B cell (primary cell): ENCODE data around the gene RAD51B. TPM values are rescaled to one million over a fixed set of nuclear protein-coding genes. Genes with fewer than 3 reads are reported as not detected.

ENCODE experiments used
- ATAC-seq: fragments of 200-7000 bp; cut with Tn5 transposase; one replicate; pipeline ENCODE4 v1.10.0; 2021; ENCODE audit warnings: low read depth, mild to moderate bottlenecking, moderate number of reproducible peaks, moderate library complexity
- CTCF ChIA-PET: fragments of 350-600 bp; sonication (Branson Sonifier 250); formaldehyde crosslinking; loops from one replicate; lab custom pipeline; 2021; ENCODE audit warnings: antibody characterized with exemption, inconsistent platforms; lab: Charles Lee
- POLR2A ChIA-PET: fragments of 350-600 bp; sonication (Branson Sonifier 250); formaldehyde crosslinking; loops from one replicate; lab custom pipeline; 2021; ENCODE audit warnings: antibody characterized with exemption; lab: Charles Lee
- DNase-seq: peaks from one replicate; pipeline ENCODE4 v3.0.0; 2013
- H2AFZ ChIP-seq: 2 replicates; pipeline ENCODE4 v1.6.1; 2012; ENCODE audit warnings: mild to moderate bottlenecking, low read depth, low read length; ENCODE audit not compliant: insufficient read depth, poor library complexity, severe bottlenecking
- H3K27ac ChIP-seq, 2 donors: 1 replicate in 1 of 2; 2 replicates in 1 of 2; pipeline ENCODE4 v1.5.1; 2012 to 2013; ENCODE audit warnings: low read length in 2 of 2, mild to moderate bottlenecking in 2 of 2, moderate library complexity in 1 of 2
- H3K27me3 ChIP-seq, 4 experiments: fragments of 200-600 bp in 1 of 4; sonication (generic) in 1 of 4; replicated peaks in 1 of 4; 1 replicate in 2 of 4; 2 replicates in 2 of 4; pipeline versions ENCODE4 v1.6.1 to v1.7.0; 2013 to 2016; ENCODE audit warnings: low read length in 3 of 4, mild to moderate bottlenecking in 2 of 4, mixed read lengths in 1 of 4, moderate library complexity in 1 of 4; ENCODE audit not compliant: insufficient read depth in 4 of 4, control insufficient read depth in 3 of 4; ENCODE audit errors: control extremely low read depth in 1 of 4
- H3K36me3 ChIP-seq, 2 experiments: replicated peaks in 1 of 2; 1 replicate in 1 of 2; 2 replicates in 1 of 2; pipeline versions ENCODE4 v1.6.1 to v1.7.1; 2013; ENCODE audit warnings: low read length in 1 of 2; ENCODE audit not compliant: insufficient read depth in 2 of 2, control insufficient read depth in 1 of 2; ENCODE audit errors: control extremely low read depth in 1 of 2, extremely low read depth in 1 of 2
- H3K4me1 ChIP-seq, 2 donors: fragments of 200-600 bp in 1 of 2; sonication (generic) in 1 of 2; 1 replicate in 1 of 2; 2 replicates in 1 of 2; pipeline versions ENCODE4 v1.5.1 to v1.6.1; 2013 to 2017; ENCODE audit warnings: low read length in 2 of 2; ENCODE audit not compliant: control insufficient read depth in 2 of 2, insufficient read depth in 2 of 2
- H3K4me2 ChIP-seq: replicated peaks from 2 replicates; pipeline ENCODE3; 2012; ENCODE audit warnings: mild to moderate bottlenecking, low read depth, low read length; ENCODE audit not compliant: poor library complexity, severe bottlenecking
- H3K4me3 ChIP-seq, 5 experiments: fragments of 200-600 bp in 1 of 5; sonication (generic) in 1 of 5; 1 replicate in 3 of 5; 2 replicates in 2 of 5; pipeline versions ENCODE4 v1.5.1 to v1.7.0; 2011 to 2016; ENCODE audit warnings: low read length in 4 of 5, mild to moderate bottlenecking in 4 of 5, low read depth in 2 of 5, control low read depth in 1 of 5, moderate library complexity in 1 of 5; ENCODE audit not compliant: insufficient read depth in 1 of 5; ENCODE audit errors: control extremely low read depth in 1 of 5, extremely low read depth in 1 of 5
- H3K79me2 ChIP-seq: fragments of 200-600 bp; sonication (generic); one replicate; pipeline ENCODE4 v1.6.0; 2016; ENCODE audit warnings: low read length; ENCODE audit not compliant: control insufficient read depth, insufficient read depth
- H3K9ac ChIP-seq: fragments of 200-600 bp; sonication (generic); 2 replicates; pipeline ENCODE4 v1.6.1; 2017; ENCODE audit warnings: mild to moderate bottlenecking, low read length, moderate library complexity
- H3K9me3 ChIP-seq, 3 donors: one replicate each; pipeline versions ENCODE4 v1.6.1 to v1.7.1; 2013; ENCODE audit warnings: low read length in 2 of 3; ENCODE audit not compliant: control insufficient read depth in 2 of 3, insufficient read depth in 1 of 3; ENCODE audit errors: control extremely low read depth in 1 of 3
- H4K20me1 ChIP-seq: 2 replicates; pipeline ENCODE4 v1.6.0; 2012; ENCODE audit warnings: mild to moderate bottlenecking, low read length; ENCODE audit not compliant: insufficient read depth, control insufficient read depth, poor library complexity, severe bottlenecking
- H3K27ac Mint-ChIP-seq: one replicate; pipeline ENCODE4 v1.8.0; 2021; ENCODE audit warnings: mixed read lengths
- H3K27me3 Mint-ChIP-seq: one replicate; pipeline ENCODE4 v1.8.0; 2021; ENCODE audit warnings: mixed read lengths
- H3K4me1 Mint-ChIP-seq: one replicate; pipeline ENCODE4 v1.8.0; 2021; ENCODE audit warnings: mixed read lengths
- H3K4me3 Mint-ChIP-seq: one replicate; pipeline ENCODE4 v1.8.0; 2021; ENCODE audit warnings: mixed read lengths
- H3K9me3 Mint-ChIP-seq: one replicate; pipeline ENCODE4 v1.8.0; 2022; ENCODE audit warnings: mixed read lengths; ENCODE audit not compliant: insufficient read depth
- CTCF ChIP-seq: fragments of 200-600 bp; IDR thresholded peaks from one replicate; pipeline ENCODE4 v1.8.0; 2022; ENCODE audit warnings: antibody characterized with exemption, mild to moderate bottlenecking
- EZH2 ChIP-seq: IDR thresholded peaks from 2 replicates; pipeline ENCODE4 v1.6.1; 2012; ENCODE audit warnings: borderline replicate concordance, low read depth, mild to moderate bottlenecking, moderate library complexity, low read length; ENCODE audit not compliant: insufficient read depth, poor library complexity, severe bottlenecking
- WGBS: methylation state at CpG from one replicate; pipeline ENCODE4 v1.1.5; 2013; ENCODE audit warnings: missing lambda C conversion rate; ENCODE audit not compliant: insufficient coverage; 5-methylcytosine and 5-hydroxymethylcytosine counted together
- intact Hi-C: fragments of 100-400 bp; cut with micrococcal nuclease; formaldehyde crosslinking; loops from one replicate; pipeline ENCODE4 v1.10.0; 2022
- polyA plus RNA-seq: library from polyadenylated mRNA; depleted of rRNA; stranded (reverse); fragments of >200 nt; gene quantifications from 2 replicates; pipeline ENCODE4 v1.2.3, GENCODE V29; 2012
- total RNA-seq, 2 donors: library from RNA; stranded (reverse); fragments of 120-200 nt in 1 of 2; gene quantifications; 1 replicate in 1 of 2; 2 replicates in 1 of 2; pipeline versions ENCODE4 v1.2.3 to v1.2.4, GENCODE V29; 2013 to 2022

Gene RAD51B
- total and polyA plus RNA-seq, 2 donors (not counting 1 experiment from before 2014, with no cell fraction given) = 6.5 to 60.6 TPM

- WGBS = 85% methylated on average over 2 of the region's 2 CpGs
- ATAC-seq (no peak), DNase-seq (no peak)
- Mint-ChIP-seq H3K27me3 (no peaks in the 10 kb centered on the region), H3K4me3 (no peak overlapping the region), H3K9me3 (no peaks in the 10 kb centered on the region), H3K27ac (no peak overlapping the region), H3K4me1 (peaks cover 58% of the 10 kb centered on the region)
- intact Hi-C loops = no loop called here
- ChIA-PET CTCF (interaction anchor here (0.9 kb wide), 1 partner anchor 13 kb away, joined by 3 read pairs; no protein-coding TSS in a partner anchor), POLR2A (interaction anchor here (2.7 kb wide), 1 partner anchor 9 kb away, joined by 13 read pairs; no protein-coding TSS in a partner anchor)
- H2AFZ ChIP-seq = no peak overlapping the region
- TF ChIP-seq EZH2 (no peak), CTCF (no peak)
- H3K4me2 ChIP-seq = no peak overlapping the region
- H4K20me1 ChIP-seq = no peaks in the 10 kb centered on the region
- no peak overlapping the region for H3K4me3 ChIP-seq
- H3K27ac ChIP-seq = no peak overlapping the region
- H3K9ac ChIP-seq = no peak overlapping the region
- H3K36me3 ChIP-seq = no peaks in the 10 kb centered on the region
- peaks cover 4% of the 10 kb centered on the region for H3K79me2 ChIP-seq
- H3K4me1 ChIP-seq = peaks cover 25 to 48% of the 10 kb centered on the region in 2 donors
- H3K9me3 ChIP-seq = peaks cover 0 to 13% (median 0%) of the 10 kb centered on the region in 3 donors
- no peaks in the 10 kb centered on the region for H3K27me3 ChIP-seq
These were observed 874.3 kb downstream of the RAD51B start for GRCh38 chr14:68693926-68694325.

- intact Hi-C loops = no loop called here
- peaks cover 52% of the 10 kb centered on the region for H3K4me1 Mint-ChIP-seq
- peaks cover 4% of the 10 kb centered on the region for H3K79me2 ChIP-seq
- no peak overlapping the region for H3K4me3 Mint-ChIP-seq
- ATAC-seq (no peak), DNase-seq (no peak)
- H3K27ac Mint-ChIP-seq = peak overlapping the region; percentile 75
- 56% methylated on average over 5 of the region's 7 CpGs for WGBS
- peaks cover 17 to 43% of the 10 kb centered on the region in 2 donors for H3K4me1 ChIP-seq
- no peaks in the 10 kb centered on the region for H3K27me3 ChIP-seq
- ChIA-PET POLR2A (interaction anchor here (2.7 kb wide), 1 partner anchor 9 kb away, joined by 13 read pairs; no protein-coding TSS in a partner anchor), CTCF (no interaction called here)
- H4K20me1 ChIP-seq = no peaks in the 10 kb centered on the region
- H3K9me3 Mint-ChIP-seq = no peaks in the 10 kb centered on the region
- TF ChIP-seq CTCF = no peak
- H3K9ac ChIP-seq = no peak overlapping the region
- H3K9me3 ChIP-seq = peaks cover 0 to 13% (median 0%) of the 10 kb centered on the region in 3 donors
- no peak overlapping the region for H2AFZ ChIP-seq
- H3K27me3 Mint-ChIP-seq = no peaks in the 10 kb centered on the region
- H3K36me3 ChIP-seq = no peaks in the 10 kb centered on the region
- H3K27ac ChIP-seq = no peak overlapping the region
- H3K4me2 ChIP-seq = no peak overlapping the region
- H3K4me3 ChIP-seq = no peak overlapping the region
These were observed 875.1 kb downstream of the RAD51B start for GRCh38 chr14:68694516-68695235.
